ENCODE results near the gene KCNMA1. TPM values are rescaled to one million over a fixed set of nuclear protein-coding genes. Genes with fewer than 3 reads are reported as not detected.

The KCNMA1 gene
- total and polyA plus RNA-seq, 3 donors from 2014 or later, result 13.6 to 36.1 (median 24.7) TPM

GRCh38 chr10:77269163-77269562 lies 368.4 kb downstream of the KCNMA1 start:
- H3K36me3 ChIP-seq (ENCODE audit: low read depth, missing control alignments), result no peaks in the 10 kb centered on the region
- no peaks in the 10 kb centered on the region for H3K9me3 ChIP-seq
- DNase-seq, result no peak
- H3K27me3 ChIP-seq, result no peaks in the 10 kb centered on the region
- H3K4me3 ChIP-seq, result no peak overlapping the region
- no peak for TF ChIP-seq POLR2A (IDR thresholded peaks at IDR 0.05)
- intact Hi-C loops (cut with DNase I; ENCODE audit: low total_unique reads), result no loop called here
- H3K27ac ChIP-seq, result no peak overlapping the region
- H3K4me1 ChIP-seq, result no peaks in the 10 kb centered on the region

GRCh38 chr10:77268721-77269120 lies 368.9 kb downstream of the KCNMA1 start:
- DNase-seq, result no peak
- WGBS, 2 donors, result 93 to 96% methylated on average over 4 of the region's 4 CpGs
- no peaks in the 10 kb centered on the region for H3K9me3 ChIP-seq
- TF ChIP-seq POLR2A (IDR thresholded peaks at IDR 0.05), result no peak
- TF ChIP-seq CTCF (IDR thresholded peaks at IDR 0.05), result no peak
- H3K4me1 ChIP-seq, result no peaks in the 10 kb centered on the region
- no peaks in the 10 kb centered on the region for H3K36me3 ChIP-seq (ENCODE audit: low read depth, missing control alignments)
- no peak overlapping the region for H3K4me3 ChIP-seq
- no peaks in the 10 kb centered on the region for H3K27me3 ChIP-seq
- H3K27ac ChIP-seq, result no peak overlapping the region
- intact Hi-C loops (cut with DNase I; ENCODE audit: low total_unique reads), result no loop called here

GRCh38 chr10:77267703-77268675 lies 369.6 kb downstream of the KCNMA1 start:
- Histone ChIP-seq H3K9me3 (no peaks in the 10 kb centered on the region), H3K36me3 (ENCODE audit: low read depth, missing control alignments) (no peaks in the 10 kb centered on the region), H3K27me3 (no peaks in the 10 kb centered on the region), H3K27ac (no peak overlapping the region), H3K4me3 (no peak overlapping the region), H3K4me1 (no peaks in the 10 kb centered on the region)
- TF ChIP-seq POLR2A (IDR thresholded peaks at IDR 0.05) (no peak), CTCF (IDR thresholded peaks at IDR 0.05) (no peak)
- 83 to 91% methylated on average over 8 of the region's 8 CpGs for WGBS, 2 donors
- no peak for DNase-seq
- intact Hi-C loops (cut with DNase I; ENCODE audit: low total_unique reads), result no loop called here

GRCh38 chr10:77266242-77266641 lies 371.4 kb downstream of the KCNMA1 start:
- 59 to 60% methylated on average over 2 of the region's 2 CpGs for WGBS, 2 donors
- no peak overlapping the region for H3K4me3 ChIP-seq
- no peaks in the 10 kb centered on the region for H3K27me3 ChIP-seq
- TF ChIP-seq CTCF (IDR thresholded peaks at IDR 0.05), result no peak
- no peak for TF ChIP-seq POLR2A (IDR thresholded peaks at IDR 0.05)
- DNase-seq, result no peak
- H3K27ac ChIP-seq, result no peak overlapping the region
- no peaks in the 10 kb centered on the region for H3K9me3 ChIP-seq
- intact Hi-C loops (cut with DNase I; ENCODE audit: low total_unique reads), result no loop called here
- H3K4me1 ChIP-seq, result no peaks in the 10 kb centered on the region
- no peaks in the 10 kb centered on the region for H3K36me3 ChIP-seq (ENCODE audit: low read depth, missing control alignments)

- DNase-seq, result no peak
- no peak for TF ChIP-seq CTCF (IDR thresholded peaks at IDR 0.05)
- no peak for TF ChIP-seq POLR2A (IDR thresholded peaks at IDR 0.05)
- Histone ChIP-seq H3K9me3 (no peaks in the 10 kb centered on the region), H3K36me3 (ENCODE audit: low read depth, missing control alignments) (no peaks in the 10 kb centered on the region), H3K27ac (no peak overlapping the region), H3K4me3 (no peak overlapping the region), H3K4me1 (no peaks in the 10 kb centered on the region), H3K27me3 (no peaks in the 10 kb centered on the region)
- intact Hi-C loops (cut with DNase I; ENCODE audit: low total_unique reads), result no loop called here
- 91 to 92% methylated on average over 3 of the region's 3 CpGs for WGBS, 2 donors
Measured at GRCh38 chr10:77264527-77264926, 373.1 kb downstream of the KCNMA1 start.
